Adrenal gland (tissue), 12 donors: ENCODE data around the gene TIRAP. TPM values are rescaled to one million over a fixed set of nuclear protein-coding genes. Genes with fewer than 3 reads are reported as not detected.

Experiments used
- DNase-seq, 7 donors: peaks; one replicate each; pipeline ENCODE4 v3.0.0-alpha.2; 2019 to 2020
- H3K27ac ChIP-seq, 5 donors: fragments of 200-600 bp; sonication (generic) in 4 of 5; 1 replicate in 3 of 5; 2 replicates in 2 of 5; pipeline versions ENCODE4 v1.5.1 to v1.8.0; 2016 to 2020; ENCODE audit warnings: mild to moderate bottlenecking in 1 of 5
- H3K27me3 ChIP-seq: fragments of 200-600 bp; 2 replicates; pipeline ENCODE4 v1.8.0; 2021
- H3K36me3 ChIP-seq, 2 donors: fragments of 200-600 bp; replicated peaks in 1 of 2; 1 replicate in 1 of 2; 2 replicates in 1 of 2; pipeline versions ENCODE4 v1.5.1 to v1.8.0; 2018 to 2022
- H3K4me1 ChIP-seq, 2 donors: fragments of 200-600 bp; replicated peaks in 1 of 2; 1 replicate in 1 of 2; 2 replicates in 1 of 2; pipeline versions ENCODE4 v1.5.1 to v1.8.0; 2018 to 2021
- H3K4me3 ChIP-seq, 4 donors: fragments of 200-600 bp; sonication (generic) in 3 of 4; one replicate each; pipeline ENCODE4 v1.5.1; 2016 to 2018
- H3K9me3 ChIP-seq, 3 donors: fragments of 200-600 bp; sonication (generic) in 1 of 3; replicated peaks in 1 of 3; 1 replicate in 2 of 3; 2 replicates in 1 of 3; pipeline versions ENCODE4 v1.5.1 to v1.8.0; 2016 to 2021
- CTCF ChIP-seq, 6 experiments: fragments of 450-650 bp in 4 of 6; fragments of 200-600 bp in 2 of 6; sonication (generic) in 1 of 6; IDR thresholded peaks; 1 replicate in 5 of 6; 2 replicates in 1 of 6; pipeline versions ENCODE4 v1.5.1 to v1.8.0; 2016 to 2021; ENCODE audit warnings: antibody characterized with exemption in 6 of 6, mild to moderate bottlenecking in 2 of 6, moderate library complexity in 1 of 6
- POLR2A ChIP-seq, 2 donors: fragments of 450-650 bp; IDR thresholded peaks; one replicate each; pipeline ENCODE4 v1.6.1; 2017; ENCODE audit warnings: antibody characterized with exemption in 2 of 2, mild to moderate bottlenecking in 2 of 2, moderate library complexity in 1 of 2
- WGBS, 4 donors: extraction: QIAGEN DNeasy Blood & Tissue Kit in 2 of 4; methylation state at CpG; one replicate each; pipeline versions ENCODE4 v1.1.5 to v1.1.7; 2013 to 2017; 5-methylcytosine and 5-hydroxymethylcytosine counted together
- intact Hi-C, 2 donors: fragments of 100-400 bp; cut with DNase I; formaldehyde crosslinking; loops; one replicate each; pipeline versions ENCODE4 v1.14.1 to v1.15.0; 2022 to 2023
- polyA plus RNA-seq, 3 donors: library from polyadenylated mRNA; stranded (reverse); fragments of 200-250 nt in 2 of 3; fragments of 350-450 nt in 1 of 3; fragmentation: Illumina TruSeq in 1 of 3; extraction: RNeasy Lipid Tissue Mini Kit (QIAGEN cat#74804) in 1 of 3; gene quantifications; one replicate each; pipeline ENCODE4 v1.2.3, GENCODE V29; 2013 to 2014
- total RNA-seq, 9 donors: library from RNA; depleted of rRNA in 4 of 9; stranded (reverse); fragments of >200 nt in 4 of 9; fragments of 120-200 nt in 1 of 9; fragmentation: NEBNext Ultra II Directional in 1 of 9; extraction: Animal tissue kit (Norgen Biotek cat#: 25700) in 1 of 9; gene quantifications; one replicate each; pipeline versions ENCODE4 v1.1.0 to v1.2.4, GENCODE V29; 2013 to 2023
- donor health status: healthy with polysubstance abuse.
- donor health status: Bipolar disorder and iron deficiency.
- donor health status: DM: yes; HTN: yes; CAD: no.
- donor health status: DM: no; HTN: no; CAD: no.
- donor health status: DM: no; HTN: no; CAD: no.
- donor health status: DM: yes; HTN: yes; CAD: no.

TIRAP gene
- total and polyA plus RNA-seq, 12 donors = 4.7 to 41.1 (median 12.1) TPM

GRCh38 chr11:126268361-126268707, 14.6 kb upstream of the TIRAP start:
- intact Hi-C loops = loop anchor here (5.0 to 10.0 kb wide), 2 partner anchors 54 to 56 kb away; partner anchors contain the start of genes FAM118B (in 2 of the 2) and RPUSD4 (in 2 of the 2)
- Histone ChIP-seq H3K27ac (peak overlapping the region in 4 of 5 donors; percentile 71 to 97 (median 87)), H3K27me3 (no peaks in the 10 kb centered on the region), H3K9me3 (no peaks in the 10 kb centered on the region), H3K36me3 (peaks cover 0 to 42% of the 10 kb centered on the region in 2 donors), H3K4me1 (peaks cover 13 to 21% of the 10 kb centered on the region in 2 donors), H3K4me3 (peak overlapping the region in 3 of 4 donors; percentile 35 to 94 (median 84))
- DNase-seq = no peak
- WGBS, 4 donors = 0 to 1% (median 0%) methylated on average over 23 of the region's 23 CpGs
- TF ChIP-seq POLR2A (IDR thresholded peaks at IDR 0.05) (no peak), CTCF (IDR thresholded peaks at IDR 0.05) (no peak)

GRCh38 chr11:126268708-126269579, 13.9 kb upstream of the TIRAP start, which contains the start of the genes FOXRED1 and SRPRA:
TSS of gene FOXRED1 (plus strand) at chr11:126269154. CDS start at chr11:126269207, 53 bp downstream.
TSS of gene SRPRA (minus strand) at chr11:126268895. CDS start at chr11:126268804, 91 bp downstream.
- peak within 1 kb of the TSS in 4 of 5 donors; percentile 71 to 97 (median 87) for H3K27ac ChIP-seq
- H3K36me3 ChIP-seq = peaks cover 0 to 42% of the 10 kb centered on the region in 2 donors
- peaks cover 13 to 21% of the 10 kb centered on the region in 2 donors for H3K4me1 ChIP-seq
- H3K27me3 ChIP-seq = no peaks in the 10 kb centered on the region
- H3K4me3 ChIP-seq = peak within 1 kb of the TSS; percentile 35 to 94 (median 82)
- WGBS, 4 donors = 0 to 3% (median 1%) methylated on average over 5 to 64 of the region's 64 CpGs
- no peaks in the 10 kb centered on the region for H3K9me3 ChIP-seq
- intact Hi-C loops = loop anchor here (5.0 to 10.0 kb wide), 2 partner anchors 54 to 57 kb away; partner anchors contain the start of genes FAM118B (in 2 of the 2) and RPUSD4 (in 2 of the 2)
- peak; percentile 100 for DNase-seq
- TF ChIP-seq CTCF (IDR thresholded peaks at IDR 0.05) (no peak), POLR2A (IDR thresholded peaks at IDR 0.05) (peak; percentile 78 to 85)

GRCh38 chr11:126277322-126277721, 5.6 kb upstream of the TIRAP start:
- Histone ChIP-seq H3K27ac (no peak overlapping the region), H3K27me3 (no peaks in the 10 kb centered on the region), H3K36me3 (peaks cover 0 to 30% of the 10 kb centered on the region in 2 donors), H3K9me3 (no peaks in the 10 kb centered on the region), H3K4me1 (peaks cover 0 to 12% of the 10 kb centered on the region in 2 donors), H3K4me3 (no peak overlapping the region)
- intact Hi-C loops = no loop called here
- WGBS, 4 donors = 95 to 98% (median 97%) methylated on average over 10 to 11 of the region's 11 CpGs
- no peak for TF ChIP-seq CTCF (IDR thresholded peaks at IDR 0.05)
- TF ChIP-seq POLR2A (IDR thresholded peaks at IDR 0.05) = no peak
- DNase-seq = no peak

GRCh38 chr11:126277780-126278179, 5.1 kb upstream of the TIRAP start:
- no peaks in the 10 kb centered on the region for H3K27me3 ChIP-seq
- H3K27ac ChIP-seq = no peak overlapping the region
- peaks cover 0 to 15% of the 10 kb centered on the region in 2 donors for H3K4me1 ChIP-seq
- intact Hi-C loops = no loop called here
- TF ChIP-seq CTCF (IDR thresholded peaks at IDR 0.05) (no peak), POLR2A (IDR thresholded peaks at IDR 0.05) (no peak)
- peaks cover 0 to 30% of the 10 kb centered on the region in 2 donors for H3K36me3 ChIP-seq
- no peak overlapping the region for H3K4me3 ChIP-seq
- no peaks in the 10 kb centered on the region for H3K9me3 ChIP-seq
- 90 to 96% (median 90%) methylated on average over 3 to 4 of the region's 4 CpGs for WGBS, 4 donors
- DNase-seq = no peak
